WTC11 (cell line): ENCODE measurements around the gene SWT1. TPM values are rescaled to one million over a fixed set of nuclear protein-coding genes. Genes with fewer than 3 reads are reported as not detected.

Source experiments
- ATAC-seq: fragments of 200-7000 bp; cut with Tn5 transposase; 2 replicates; pipeline ENCODE4 v1.10.0; 2021; ENCODE audit warnings: mild to moderate bottlenecking, moderate library complexity
- CTCF ChIA-PET: fragments of 300-600 bp; sonication (Branson Sonifier 250); formaldehyde crosslinking; loops from one replicate; lab custom pipeline; 2021; ENCODE audit warnings: antibody characterized with exemption; lab: Charles Lee
- POLR2A ChIA-PET: fragments of 350-600 bp; sonication (Branson Sonifier 250); formaldehyde crosslinking; loops from one replicate; lab custom pipeline; 2021; ENCODE audit warnings: antibody characterized with exemption; lab: Charles Lee
- DNase-seq: peaks from one replicate; pipeline ENCODE4 v3.0.0; 2021; ENCODE audit warnings: low spot score
- H3K27ac Mint-ChIP-seq: 2 replicates; pipeline ENCODE4 v1.8.0; 2021; ENCODE audit warnings: mixed read lengths
- H3K27me3 Mint-ChIP-seq: 2 replicates; pipeline ENCODE4 v1.8.0; 2021; ENCODE audit warnings: low read depth, mild to moderate bottlenecking, moderate library complexity, mixed read lengths
- H3K36me3 Mint-ChIP-seq: 2 replicates; pipeline ENCODE4 v1.8.0; 2021; ENCODE audit warnings: mixed read lengths
- H3K4me1 Mint-ChIP-seq: 2 replicates; pipeline ENCODE4 v1.8.0; 2022; ENCODE audit warnings: mixed read lengths
- H3K4me3 Mint-ChIP-seq: 2 replicates; pipeline ENCODE4 v1.8.0; 2021; ENCODE audit warnings: mild to moderate bottlenecking, moderate library complexity, mixed read lengths
- H3K9me3 Mint-ChIP-seq: 2 replicates; pipeline ENCODE4 v1.8.0; 2021; ENCODE audit warnings: mixed read lengths
- AFF4 ChIP-seq: sonication (generic); formaldehyde crosslinking; IDR thresholded peaks from 2 replicates; pipeline ENCODE4 v1.8.1; 2023; ENCODE audit warnings: mild to moderate bottlenecking, missing genetic modification reagents, borderline replicate concordance
- CDX4 ChIP-seq: fragments of 250-450 bp; sonication (Bioruptor Pico); IDR thresholded peaks from 2 replicates; pipeline ENCODE4 v1.9.0; 2021; ENCODE audit warnings: moderate library complexity, mild to moderate bottlenecking, inconsistent platforms, borderline replicate concordance
- CREB1 ChIP-seq: sonication (generic); formaldehyde crosslinking; IDR thresholded peaks from 2 replicates; pipeline ENCODE4 v1.8.0; 2023; ENCODE audit warnings: mild to moderate bottlenecking, missing genetic modification reagents
- CREM ChIP-seq: sonication (generic); formaldehyde crosslinking; IDR thresholded peaks from 2 replicates; pipeline ENCODE4 v1.8.1; 2022; ENCODE audit warnings: mild to moderate bottlenecking, missing genetic modification reagents, moderate library complexity
- E2F4 ChIP-seq: sonication (generic); formaldehyde crosslinking; IDR thresholded peaks from 2 replicates; pipeline ENCODE4 v1.8.1; 2022; ENCODE audit warnings: low read depth, mild to moderate bottlenecking, moderate library complexity, missing genetic modification reagents, borderline replicate concordance
- GTF2I ChIP-seq: fragments of 250-450 bp; sonication (Bioruptor Pico); conservative IDR thresholded peaks from 2 replicates; pipeline ENCODE4 v1.4.0; 2021; ENCODE audit warnings: mild to moderate bottlenecking
- IRF2 ChIP-seq: sonication (generic); formaldehyde crosslinking; IDR thresholded peaks from 2 replicates; pipeline ENCODE4 v1.8.0; 2022; ENCODE audit warnings: low read depth, missing genetic modification reagents, borderline replicate concordance
- MAX ChIP-seq: sonication (generic); formaldehyde crosslinking; IDR thresholded peaks from 2 replicates; pipeline ENCODE4 v1.8.0; 2022; ENCODE audit warnings: mild to moderate bottlenecking, missing genetic modification reagents
- NFE2L1 ChIP-seq: sonication (generic); formaldehyde crosslinking; IDR thresholded peaks from 2 replicates; pipeline ENCODE4 v1.8.1; 2023; ENCODE audit warnings: missing genetic modification reagents
- PREB ChIP-seq: sonication (generic); formaldehyde crosslinking; IDR thresholded peaks from 2 replicates; pipeline ENCODE4 v1.8.1; 2022; ENCODE audit warnings: mild to moderate bottlenecking, missing genetic modification reagents, moderate library complexity, borderline replicate concordance
- STAT6 ChIP-seq: sonication (generic); formaldehyde crosslinking; conservative IDR thresholded peaks from 2 replicates; pipeline ENCODE4 v1.8.1; 2023; ENCODE audit warnings: mild to moderate bottlenecking, low read depth, missing genetic modification reagents, moderate library complexity
- ZSCAN18 ChIP-seq: fragments of 250-450 bp; sonication (Bioruptor Pico); IDR thresholded peaks from 2 replicates; pipeline ENCODE4 v2.1.2; 2022; ENCODE audit warnings: mild to moderate bottlenecking, moderate library complexity
- total RNA-seq: library from RNA; stranded (reverse); gene quantifications from 3 replicates; pipeline ENCODE4 v1.2.3, GENCODE V29; 2021

Gene SWT1
- total RNA-seq, 1 experiment from 2014 or later: 5.8 TPM

GRCh38 chr1:185224132-185224531 lies 67.2 kb downstream of the SWT1 start:
- DNase-seq (no peak), ATAC-seq (no peak)
- H3K36me3 Mint-ChIP-seq: peaks cover 18% of the 10 kb centered on the region
- no peak overlapping the region for H3K27ac Mint-ChIP-seq
- ChIA-PET POLR2A (no interaction called here), CTCF (no interaction called here)
- H3K27me3 Mint-ChIP-seq: no peaks in the 10 kb centered on the region
- peaks cover 8% of the 10 kb centered on the region for H3K4me1 Mint-ChIP-seq
- TF ChIP-seq PREB (CRISPR knock-in tag): no peak
- TF ChIP-seq CDX4 (CRISPR knock-in tag): no peak
- TF ChIP-seq GTF2I: 0 out of 2 replicates have a peak, but pooled peaks have one; percentile 23
- TF ChIP-seq STAT6 (CRISPR knock-in tag): no peak
- no peak for TF ChIP-seq CREB1 (CRISPR knock-in tag)
- no peak for TF ChIP-seq AFF4
- H3K9me3 Mint-ChIP-seq: peaks cover 18% of the 10 kb centered on the region
- H3K4me3 Mint-ChIP-seq: no peak overlapping the region

GRCh38 chr1:185227161-185227560 lies 70.2 kb downstream of the SWT1 start:
- H3K27me3 Mint-ChIP-seq: no peaks in the 10 kb centered on the region
- CTCF ChIA-PET: interaction anchor here (1.8 kb wide), 1 partner anchor 11 kb away, joined by 5 read pairs; no protein-coding TSS in a partner anchor
- H3K4me1 Mint-ChIP-seq: no peaks in the 10 kb centered on the region
- DNase-seq: no peak
- H3K27ac Mint-ChIP-seq: no peak overlapping the region
- H3K4me3 Mint-ChIP-seq: no peak overlapping the region
- TF ChIP-seq MAX (CRISPR knock-in tag) (no peak), ZSCAN18 (CRISPR knock-in tag) (no peak), CREM (CRISPR knock-in tag) (no peak), E2F4 (CRISPR knock-in tag) (no peak), IRF2 (CRISPR knock-in tag) (no peak), NFE2L1 (no peak)
- TF ChIP-seq, all 79 proteins: peak for 0
- H3K9me3 Mint-ChIP-seq: peaks cover 18% of the 10 kb centered on the region
- peaks cover 18% of the 10 kb centered on the region for H3K36me3 Mint-ChIP-seq
- POLR2A ChIA-PET: no interaction called here
- no peak for ATAC-seq
